ENCODE results near the gene ZBTB7C.

Gene ZBTB7C

DNA sequence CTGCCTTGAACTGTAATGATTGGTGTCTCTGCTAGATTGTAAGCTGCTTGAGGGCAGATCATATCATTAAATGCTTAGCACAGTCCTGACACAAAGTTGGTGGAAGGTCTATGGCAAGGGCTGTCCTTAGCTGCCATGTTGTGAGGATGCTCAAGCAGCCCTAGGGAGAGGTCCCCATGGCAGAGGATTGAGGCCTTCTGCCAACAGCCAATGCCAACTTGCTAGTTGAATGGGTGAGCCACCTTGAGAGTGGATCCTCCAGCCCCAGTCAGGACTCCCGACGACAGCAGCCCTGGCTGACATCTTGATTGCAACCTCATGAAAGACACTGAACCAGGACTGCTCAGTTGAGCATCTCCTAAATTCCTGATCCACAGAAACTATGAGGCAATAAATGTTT lies 363.4 kb downstream of the ZBTB7C start:
- no peak for DNase-seq (ENCODE audit: extremely low read depth, low read depth)
- TF ChIP-seq, protein P1, sequence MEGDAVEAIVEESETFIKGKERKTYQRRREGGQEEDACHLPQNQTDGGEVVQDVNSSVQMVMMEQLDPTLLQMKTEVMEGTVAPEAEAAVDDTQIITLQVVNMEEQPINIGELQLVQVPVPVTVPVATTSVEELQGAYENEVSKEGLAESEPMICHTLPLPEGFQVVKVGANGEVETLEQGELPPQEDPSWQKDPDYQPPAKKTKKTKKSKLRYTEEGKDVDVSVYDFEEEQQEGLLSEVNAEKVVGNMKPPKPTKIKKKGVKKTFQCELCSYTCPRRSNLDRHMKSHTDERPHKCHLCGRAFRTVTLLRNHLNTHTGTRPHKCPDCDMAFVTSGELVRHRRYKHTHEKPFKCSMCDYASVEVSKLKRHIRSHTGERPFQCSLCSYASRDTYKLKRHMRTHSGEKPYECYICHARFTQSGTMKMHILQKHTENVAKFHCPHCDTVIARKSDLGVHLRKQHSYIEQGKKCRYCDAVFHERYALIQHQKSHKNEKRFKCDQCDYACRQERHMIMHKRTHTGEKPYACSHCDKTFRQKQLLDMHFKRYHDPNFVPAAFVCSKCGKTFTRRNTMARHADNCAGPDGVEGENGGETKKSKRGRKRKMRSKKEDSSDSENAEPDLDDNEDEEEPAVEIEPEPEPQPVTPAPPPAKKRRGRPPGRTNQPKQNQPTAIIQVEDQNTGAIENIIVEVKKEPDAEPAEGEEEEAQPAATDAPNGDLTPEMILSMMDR (IDR thresholded peaks at IDR 0.05; ENCODE audit: low read depth, low read length, missing control alignments), result no peak
- no peak overlapping the region for H3K4me3 ChIP-seq (replicated peaks; ENCODE audit: low read depth, low read length)

DNA sequence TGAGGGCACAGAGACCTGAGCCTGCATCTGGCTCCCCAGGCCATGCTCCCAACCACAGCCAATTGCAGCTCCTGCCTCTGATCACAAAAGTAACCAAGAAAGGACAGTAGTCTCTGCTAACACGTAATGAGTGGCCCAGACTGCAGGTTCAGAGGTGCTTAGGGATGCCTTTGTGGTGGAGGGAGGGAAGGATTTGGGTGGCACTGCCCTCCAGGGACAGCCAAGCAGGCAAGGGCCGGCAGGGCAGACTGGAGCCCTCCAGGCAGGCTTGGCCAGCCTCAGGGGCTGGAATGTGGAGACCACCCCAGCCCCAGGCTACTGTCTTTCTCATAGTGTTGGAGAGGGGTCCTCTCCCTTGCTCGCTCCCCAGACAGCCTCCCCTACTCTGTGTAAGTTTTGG lies 364.2 kb downstream of the ZBTB7C start:
- DNase-seq (ENCODE audit: extremely low read depth, low read depth), result no peak
- TF ChIP-seq, protein P1 (IDR thresholded peaks at IDR 0.05; ENCODE audit: low read depth, low read length, missing control alignments), result no peak
- no peak overlapping the region for H3K4me3 ChIP-seq (replicated peaks; ENCODE audit: low read depth, low read length)

DNA sequence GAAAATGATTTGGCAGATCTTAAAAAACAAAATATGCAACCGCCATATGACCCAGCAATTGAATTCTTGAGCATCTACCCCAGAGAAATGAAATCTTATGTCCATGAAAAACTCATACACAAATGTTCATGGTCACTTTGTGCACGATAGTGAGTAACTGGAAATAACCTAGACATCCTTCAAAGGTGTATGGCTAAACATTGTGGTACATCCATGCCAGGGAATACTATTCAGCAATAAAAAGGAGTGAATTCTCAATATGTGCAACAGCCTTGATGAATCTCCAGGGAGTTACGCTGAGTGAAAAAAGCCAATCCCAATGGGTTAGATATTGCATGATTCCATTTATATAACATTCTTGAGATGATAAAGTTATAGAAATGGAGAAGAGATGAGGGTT lies 366.0 kb downstream of the ZBTB7C start:
- H3K4me3 ChIP-seq (replicated peaks; ENCODE audit: low read depth, low read length), result no peak overlapping the region
- DNase-seq (ENCODE audit: extremely low read depth, low read depth), result no peak
- TF ChIP-seq, protein P1 (IDR thresholded peaks at IDR 0.05; ENCODE audit: low read depth, low read length, missing control alignments), result no peak

DNA sequence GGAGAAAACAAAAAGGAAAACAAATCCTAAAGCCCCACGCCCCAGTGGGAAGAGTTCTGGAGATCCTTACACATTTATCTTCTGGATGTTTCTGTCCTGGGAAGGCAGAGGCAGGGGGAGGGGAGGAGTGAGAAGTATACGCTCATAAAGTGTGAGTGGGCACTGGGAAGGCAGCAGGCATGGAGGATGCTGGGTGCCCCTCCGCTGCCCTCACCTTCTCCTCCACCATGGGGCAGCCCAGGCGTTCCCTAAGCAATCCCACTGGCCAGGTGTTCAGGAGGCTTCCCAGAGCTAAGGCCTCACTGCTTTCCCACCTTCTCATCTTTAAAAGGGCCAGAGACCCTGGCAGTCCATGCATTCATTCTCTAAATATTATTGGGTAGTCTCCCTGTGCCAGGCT lies 366.8 kb downstream of the ZBTB7C start:
- TF ChIP-seq, protein P1 (IDR thresholded peaks at IDR 0.05; ENCODE audit: low read depth, low read length, missing control alignments), result no peak
- H3K4me3 ChIP-seq (replicated peaks; ENCODE audit: low read depth, low read length), result no peak overlapping the region
- DNase-seq (ENCODE audit: extremely low read depth, low read depth), result no peak

DNA sequence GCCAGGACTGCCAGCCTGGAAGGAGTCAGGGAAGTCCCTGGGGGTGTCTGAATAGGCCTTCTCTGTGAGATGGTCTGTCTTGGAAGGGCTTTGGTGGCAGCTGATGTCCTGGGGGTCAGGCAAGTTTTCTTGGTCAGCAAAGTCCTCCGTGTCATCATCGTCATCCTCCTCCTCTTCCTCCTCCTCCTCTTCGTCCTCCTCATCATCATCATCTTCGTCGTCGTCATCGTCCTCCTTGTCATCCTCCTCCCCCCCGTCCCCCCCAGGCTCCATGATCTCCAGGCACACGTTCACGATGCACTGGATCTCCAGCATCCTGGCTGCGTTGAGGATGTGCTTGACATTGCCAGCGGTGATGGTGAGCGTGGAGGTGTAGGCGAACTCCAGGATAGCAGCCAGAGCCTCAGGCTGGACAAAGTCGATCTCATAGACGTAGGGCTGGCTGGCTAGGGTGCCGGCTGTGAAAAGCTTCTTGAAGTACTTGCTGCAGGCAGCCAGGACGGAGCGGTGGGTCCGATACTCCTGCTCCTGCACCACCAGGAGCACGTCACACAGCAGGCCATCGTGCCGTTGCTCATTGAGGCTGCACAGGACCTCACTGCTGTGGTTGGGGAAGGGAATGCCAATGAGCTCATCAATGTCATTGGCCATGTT lies 368.6 kb downstream of the ZBTB7C start:
- no peak for DNase-seq (ENCODE audit: extremely low read depth, low read depth)
- no peak overlapping the region for H3K4me3 ChIP-seq (replicated peaks; ENCODE audit: low read depth, low read length)
- TF ChIP-seq, protein P1 (IDR thresholded peaks at IDR 0.05; ENCODE audit: low read depth, low read length, missing control alignments), result no peak

DNA sequence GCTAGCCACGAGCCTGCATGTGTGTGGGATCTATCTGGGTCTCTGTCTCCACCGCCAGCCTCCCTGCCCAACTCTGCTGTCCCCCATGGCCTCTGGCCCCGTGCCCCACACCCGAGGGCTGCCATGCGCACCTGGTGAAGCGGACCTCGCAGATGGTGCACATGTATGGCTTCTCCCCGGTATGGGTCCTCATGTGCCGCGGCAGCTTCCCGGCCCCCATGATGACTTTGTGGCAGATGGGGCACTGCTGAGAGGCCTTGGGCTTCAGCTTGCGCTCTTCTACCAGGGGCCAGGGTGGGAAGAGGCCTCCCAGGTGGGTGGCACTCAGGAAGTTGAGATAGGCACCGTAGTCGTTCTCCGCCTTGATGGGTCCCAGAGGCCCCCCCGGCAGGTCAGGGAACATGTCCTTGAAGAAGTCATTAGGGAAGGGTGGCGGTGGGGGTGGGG lies 369.4 kb downstream of the ZBTB7C start:
- no peak overlapping the region for H3K4me3 ChIP-seq (replicated peaks; ENCODE audit: low read depth, low read length)
- no peak for DNase-seq (ENCODE audit: extremely low read depth, low read depth)
- TF ChIP-seq, protein P1 (IDR thresholded peaks at IDR 0.05; ENCODE audit: low read depth, low read length, missing control alignments), result no peak

DNA sequence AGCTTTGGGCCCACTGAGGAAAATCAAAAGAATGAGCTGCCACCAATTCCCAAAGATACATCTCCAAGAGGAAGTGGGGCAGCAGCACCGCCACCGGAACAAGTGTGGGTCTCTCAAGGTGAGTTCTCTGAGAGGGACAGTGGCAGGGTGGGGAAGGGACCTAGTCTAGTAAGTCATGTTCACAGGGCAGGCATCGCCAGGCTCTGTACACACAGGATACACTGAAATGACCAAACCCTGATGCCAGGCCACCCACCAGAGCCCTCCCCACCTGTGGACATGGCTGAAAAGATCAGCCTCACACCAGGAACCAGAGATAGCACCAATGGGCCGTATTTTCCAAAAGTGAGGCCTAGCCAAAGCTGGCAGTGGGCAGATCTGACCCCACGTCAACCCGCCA lies 370.5 kb downstream of the ZBTB7C start:
- DNase-seq (ENCODE audit: extremely low read depth, low read depth), result no peak
- H3K4me3 ChIP-seq (replicated peaks; ENCODE audit: low read depth, low read length), result no peak overlapping the region
- TF ChIP-seq, protein P1 (IDR thresholded peaks at IDR 0.05; ENCODE audit: low read depth, low read length, missing control alignments), result no peak

Measured in HFF-Myc (cell line).